GM10847 (cell line): ENCODE results near the gene PRR23A.

Source experiments
- POLR2A ChIP-seq: IDR thresholded peaks from 2 replicates; pipeline ENCODE4 v1.6.1; 2011; ENCODE audit not compliant: insufficient read length; ENCODE audit errors: extremely low read depth

PRR23A gene

GRCh38 chr3:138987181-138987580, 18.9 kb downstream of the PRR23A start:
- no peak for TF ChIP-seq POLR2A

- TF ChIP-seq POLR2A, result no peak
Measured at GRCh38 chr3:138985932-138986331, 20.1 kb downstream of the PRR23A start.

- no peak for TF ChIP-seq POLR2A
Measured at GRCh38 chr3:138984816-138985215, 21.3 kb downstream of the PRR23A start.

GRCh38 chr3:138976047-138976446, 30.0 kb downstream of the PRR23A start:
- TF ChIP-seq POLR2A, result no peak

GRCh38 chr3:138975351-138975750, 30.7 kb downstream of the PRR23A start:
- no peak for TF ChIP-seq POLR2A

- TF ChIP-seq POLR2A, result no peak
Measured at GRCh38 chr3:138974462-138974861, 31.6 kb downstream of the PRR23A start.

GRCh38 chr3:138972941-138973340, 33.1 kb downstream of the PRR23A start:
- TF ChIP-seq POLR2A, result no peak

GRCh38 chr3:138971766-138972320, 34.2 kb downstream of the PRR23A start:
- TF ChIP-seq POLR2A, result no peak

GRCh38 chr3:138964923-138965322, 41.1 kb downstream of the PRR23A start:
- TF ChIP-seq POLR2A, result no peak

GRCh38 chr3:138964264-138964663, 41.8 kb downstream of the PRR23A start:
- no peak for TF ChIP-seq POLR2A

- no peak for TF ChIP-seq POLR2A
Measured at GRCh38 chr3:138962854-138963560, 43.1 kb downstream of the PRR23A start.

- no peak for TF ChIP-seq POLR2A
Measured at GRCh38 chr3:138960417-138960852, 45.6 kb downstream of the PRR23A start.
